Measurements from ENCODE around the gene PHGDH.

PHGDH gene

DNA sequence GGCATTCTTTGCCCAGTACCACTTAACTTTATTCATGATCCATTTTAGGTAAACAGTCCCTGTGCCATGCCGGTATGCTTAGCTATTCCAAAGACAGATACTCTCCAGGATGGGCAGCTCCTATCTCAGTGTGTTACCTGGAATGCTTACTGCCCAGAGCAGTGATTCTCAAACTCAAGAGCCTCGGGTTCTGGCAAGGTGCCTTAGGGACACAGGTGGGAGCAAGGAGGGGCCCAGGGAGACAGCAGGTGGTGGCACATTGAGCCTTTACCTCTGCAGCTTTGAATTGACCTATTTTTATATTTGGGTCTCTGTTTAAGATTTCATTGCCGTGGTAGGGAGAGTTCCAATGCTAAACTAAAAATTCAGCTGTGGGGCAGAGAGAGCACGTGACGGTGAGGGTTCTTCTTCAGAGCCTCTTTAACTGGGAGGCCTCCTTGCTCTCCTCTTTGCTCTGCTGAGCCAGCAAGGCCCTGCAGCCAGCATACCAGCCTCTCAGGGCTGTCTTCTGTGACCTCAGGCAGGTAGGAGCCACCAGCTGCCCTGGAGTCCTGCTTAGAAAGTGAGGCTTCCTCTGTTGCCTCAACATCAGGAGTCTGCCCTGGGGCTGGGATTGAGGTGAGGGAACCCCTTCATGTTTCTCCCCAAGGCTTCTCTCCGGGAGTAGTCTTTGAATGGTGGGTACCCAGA is 20.2 kb downstream of the PHGDH start:
- H3K36me3 ChIP-seq (ENCODE audit: control insufficient read depth, insufficient read depth, low read length), result peaks cover 66% of the 10 kb centered on the region
- no peaks in the 10 kb centered on the region for H3K4me1 ChIP-seq (ENCODE audit: control insufficient read depth, insufficient read depth, low read length)
- H3K9me3 ChIP-seq (ENCODE audit: control insufficient read depth, insufficient read depth, low read length), result no peaks in the 10 kb centered on the region
- no CpG with 5 or more reads among the region's 6 CpGs for WGBS (ENCODE audit: insufficient coverage, insufficient read length)
- H3K4me3 ChIP-seq (ENCODE audit: low read length), result no peak overlapping the region
- H3K27me3 ChIP-seq (ENCODE audit: control insufficient read depth, insufficient read depth, low read length), result no peaks in the 10 kb centered on the region
- DNase-seq (ENCODE audit: low read depth, low spot score), result no peak
- no peak overlapping the region for H3K27ac ChIP-seq (ENCODE audit: low read length)

DNA sequence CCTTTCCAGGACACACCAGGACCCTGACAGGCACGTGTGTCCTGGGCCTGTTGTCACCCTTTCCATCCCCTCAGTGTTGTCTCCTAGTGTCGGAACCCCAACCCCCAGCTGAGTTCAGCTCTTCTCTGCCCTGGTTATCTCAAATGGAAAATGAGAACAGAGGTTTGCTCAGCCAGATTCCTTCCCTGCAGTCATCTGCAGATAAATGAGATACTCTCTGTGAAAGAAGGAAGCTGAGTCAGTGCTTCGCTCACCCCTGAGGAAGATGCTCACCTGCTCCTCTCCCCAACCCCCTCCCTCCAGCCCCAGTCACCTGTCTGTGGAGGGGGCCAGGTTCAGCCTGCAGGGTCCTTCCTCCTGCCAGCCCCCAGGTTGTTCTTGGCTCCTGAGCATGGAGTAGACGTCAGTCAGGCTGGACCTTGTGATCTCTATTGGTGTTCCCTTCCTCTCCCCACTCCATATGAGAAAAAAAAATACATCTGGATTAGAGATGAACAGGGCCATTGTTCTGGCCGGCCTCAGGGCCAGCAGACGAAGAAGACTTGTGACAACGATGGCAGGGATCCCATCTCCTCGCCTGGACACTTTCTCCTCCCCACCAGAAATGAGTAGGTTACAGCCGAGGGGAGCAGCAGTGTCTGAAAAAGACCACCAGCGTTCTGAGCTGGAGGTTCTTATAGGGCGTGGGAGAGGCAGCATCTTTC is 20.9 kb downstream of the PHGDH start:
- peaks cover 71% of the 10 kb centered on the region for H3K36me3 ChIP-seq (ENCODE audit: control insufficient read depth, insufficient read depth, low read length)
- DNase-seq (ENCODE audit: low read depth, low spot score), result no peak
- WGBS (ENCODE audit: insufficient coverage, insufficient read length), result no CpG with 5 or more reads among the region's 11 CpGs
- H3K4me3 ChIP-seq (ENCODE audit: low read length), result no peak overlapping the region
- no peak overlapping the region for H3K27ac ChIP-seq (ENCODE audit: low read length)
- H3K9me3 ChIP-seq (ENCODE audit: control insufficient read depth, insufficient read depth, low read length), result no peaks in the 10 kb centered on the region
- H3K4me1 ChIP-seq (ENCODE audit: control insufficient read depth, insufficient read depth, low read length), result no peaks in the 10 kb centered on the region
- H3K27me3 ChIP-seq (ENCODE audit: control insufficient read depth, insufficient read depth, low read length), result no peaks in the 10 kb centered on the region

DNA sequence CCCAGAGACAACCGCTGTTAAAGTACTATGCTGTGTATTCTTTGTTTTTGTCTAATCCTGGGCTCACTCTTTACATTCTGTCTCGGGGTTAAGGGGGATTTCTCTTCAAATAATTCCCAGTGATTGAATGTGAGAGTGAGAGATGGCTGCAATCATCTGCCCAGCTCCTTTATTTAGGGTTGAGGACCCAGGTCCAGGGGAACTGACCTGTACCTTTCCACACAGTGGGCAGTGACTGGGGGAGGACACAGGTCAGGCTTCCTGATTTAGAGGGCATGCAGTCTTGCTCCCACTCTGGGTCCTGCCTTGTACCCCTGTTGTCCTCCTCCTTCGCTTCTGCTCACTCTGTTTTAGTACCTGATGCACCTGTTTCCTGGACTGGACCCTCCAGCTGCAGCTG is 22.0 kb downstream of the PHGDH start:
- DNase-seq (ENCODE audit: low read depth, low spot score), result no peak
- Histone ChIP-seq H3K36me3 (ENCODE audit: control insufficient read depth, insufficient read depth, low read length) (peaks cover 75% of the 10 kb centered on the region), H3K27ac (ENCODE audit: low read length) (no peak overlapping the region), H3K9me3 (ENCODE audit: control insufficient read depth, insufficient read depth, low read length) (no peaks in the 10 kb centered on the region), H3K27me3 (ENCODE audit: control insufficient read depth, insufficient read depth, low read length) (no peaks in the 10 kb centered on the region), H3K4me1 (ENCODE audit: control insufficient read depth, insufficient read depth, low read length) (no peaks in the 10 kb centered on the region), H3K4me3 (ENCODE audit: low read length) (no peak overlapping the region)
- no CpG with 5 or more reads among the region's 3 CpGs for WGBS (ENCODE audit: insufficient coverage, insufficient read length)

DNA sequence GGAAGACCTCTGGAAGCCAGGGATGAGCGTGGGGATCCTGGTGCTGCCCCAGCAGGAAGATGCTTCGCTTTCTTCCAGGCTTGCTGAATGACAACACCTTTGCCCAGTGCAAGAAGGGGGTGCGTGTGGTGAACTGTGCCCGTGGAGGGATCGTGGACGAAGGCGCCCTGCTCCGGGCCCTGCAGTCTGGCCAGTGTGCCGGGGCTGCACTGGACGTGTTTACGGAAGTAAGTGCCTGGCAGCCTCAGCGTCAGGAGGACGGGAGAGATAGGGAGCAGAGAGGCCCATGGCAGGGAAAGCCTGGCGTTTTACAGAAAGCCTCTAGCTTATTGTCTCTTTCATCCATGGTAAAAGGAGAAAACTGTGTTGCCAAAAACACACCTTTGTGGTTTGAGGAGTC is 23.5 kb downstream of the PHGDH start:
- Histone ChIP-seq H3K4me3 (ENCODE audit: low read length) (no peak overlapping the region), H3K9me3 (ENCODE audit: control insufficient read depth, insufficient read depth, low read length) (no peaks in the 10 kb centered on the region), H3K36me3 (ENCODE audit: control insufficient read depth, insufficient read depth, low read length) (peaks cover 68% of the 10 kb centered on the region), H3K4me1 (ENCODE audit: control insufficient read depth, insufficient read depth, low read length) (no peaks in the 10 kb centered on the region), H3K27ac (ENCODE audit: low read length) (no peak overlapping the region), H3K27me3 (ENCODE audit: control insufficient read depth, insufficient read depth, low read length) (no peaks in the 10 kb centered on the region)
- no peak for DNase-seq (ENCODE audit: low read depth, low spot score)
- no CpG with 5 or more reads among the region's 14 CpGs for WGBS (ENCODE audit: insufficient coverage, insufficient read length)

DNA sequence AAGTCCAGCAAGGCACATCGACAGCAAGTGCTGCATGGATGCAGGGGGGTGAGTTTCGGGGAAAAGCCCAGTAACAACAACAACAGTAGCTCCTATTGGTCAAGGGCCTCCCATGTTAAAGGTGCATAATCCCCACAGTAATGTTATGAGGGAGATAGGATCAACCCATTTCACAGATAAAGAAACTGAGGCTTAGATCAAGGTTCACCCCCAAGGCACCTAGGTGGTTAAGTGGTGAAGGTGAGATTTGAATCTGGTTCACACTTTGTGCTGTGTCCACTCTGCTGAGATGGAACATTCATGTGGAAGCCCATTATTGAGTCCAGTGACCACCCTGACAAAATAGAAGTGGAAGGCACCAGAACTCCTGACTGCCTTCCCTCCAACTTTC is 24.9 kb downstream of the PHGDH start:
- WGBS (ENCODE audit: insufficient coverage, insufficient read length), result no CpG with 5 or more reads among the region's 2 CpGs
- H3K4me1 ChIP-seq (ENCODE audit: control insufficient read depth, insufficient read depth, low read length), result no peaks in the 10 kb centered on the region
- DNase-seq (ENCODE audit: low read depth, low spot score), result no peak
- H3K36me3 ChIP-seq (ENCODE audit: control insufficient read depth, insufficient read depth, low read length), result peaks cover 71% of the 10 kb centered on the region
- no peak overlapping the region for H3K27ac ChIP-seq (ENCODE audit: low read length)
- H3K27me3 ChIP-seq (ENCODE audit: control insufficient read depth, insufficient read depth, low read length), result no peaks in the 10 kb centered on the region
- no peaks in the 10 kb centered on the region for H3K9me3 ChIP-seq (ENCODE audit: control insufficient read depth, insufficient read depth, low read length)
- no peak overlapping the region for H3K4me3 ChIP-seq (ENCODE audit: low read length)

DNA sequence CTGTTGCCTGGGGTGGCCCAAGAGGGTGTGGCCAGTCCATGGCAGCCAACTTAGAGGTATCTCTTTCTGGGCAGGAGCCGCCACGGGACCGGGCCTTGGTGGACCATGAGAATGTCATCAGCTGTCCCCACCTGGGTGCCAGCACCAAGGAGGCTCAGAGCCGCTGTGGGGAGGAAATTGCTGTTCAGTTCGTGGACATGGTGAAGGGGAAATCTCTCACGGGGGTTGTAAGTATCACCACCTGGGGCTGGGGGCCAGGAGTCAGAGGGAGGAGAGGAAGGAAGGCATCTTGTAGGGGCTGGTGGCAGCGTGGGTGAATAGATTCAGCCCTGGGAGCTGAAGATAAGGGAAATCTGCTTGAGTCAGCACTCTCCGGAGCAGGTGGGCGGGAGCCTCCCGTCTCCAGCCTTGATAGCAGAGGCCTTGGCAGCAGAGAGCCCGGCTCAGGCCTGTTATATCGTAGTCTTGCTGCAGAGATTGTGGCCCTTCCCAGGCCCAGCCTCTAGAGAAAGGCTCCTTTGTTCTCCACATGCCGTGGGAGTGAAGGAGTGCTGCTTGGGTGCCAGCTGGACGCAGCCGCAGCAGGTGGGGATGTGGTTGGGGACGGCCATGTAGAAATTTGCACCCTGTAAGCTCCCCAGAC is 25.4 kb downstream of the PHGDH start:
- no peak for DNase-seq (ENCODE audit: low read depth, low spot score)
- WGBS (ENCODE audit: insufficient coverage, insufficient read length), result no CpG with 5 or more reads among the region's 16 CpGs
- Histone ChIP-seq H3K9me3 (ENCODE audit: control insufficient read depth, insufficient read depth, low read length) (no peaks in the 10 kb centered on the region), H3K4me1 (ENCODE audit: control insufficient read depth, insufficient read depth, low read length) (no peaks in the 10 kb centered on the region), H3K27ac (ENCODE audit: low read length) (no peak overlapping the region), H3K4me3 (ENCODE audit: low read length) (no peak overlapping the region), H3K36me3 (ENCODE audit: control insufficient read depth, insufficient read depth, low read length) (peaks cover 74% of the 10 kb centered on the region), H3K27me3 (ENCODE audit: control insufficient read depth, insufficient read depth, low read length) (no peaks in the 10 kb centered on the region)

DNA sequence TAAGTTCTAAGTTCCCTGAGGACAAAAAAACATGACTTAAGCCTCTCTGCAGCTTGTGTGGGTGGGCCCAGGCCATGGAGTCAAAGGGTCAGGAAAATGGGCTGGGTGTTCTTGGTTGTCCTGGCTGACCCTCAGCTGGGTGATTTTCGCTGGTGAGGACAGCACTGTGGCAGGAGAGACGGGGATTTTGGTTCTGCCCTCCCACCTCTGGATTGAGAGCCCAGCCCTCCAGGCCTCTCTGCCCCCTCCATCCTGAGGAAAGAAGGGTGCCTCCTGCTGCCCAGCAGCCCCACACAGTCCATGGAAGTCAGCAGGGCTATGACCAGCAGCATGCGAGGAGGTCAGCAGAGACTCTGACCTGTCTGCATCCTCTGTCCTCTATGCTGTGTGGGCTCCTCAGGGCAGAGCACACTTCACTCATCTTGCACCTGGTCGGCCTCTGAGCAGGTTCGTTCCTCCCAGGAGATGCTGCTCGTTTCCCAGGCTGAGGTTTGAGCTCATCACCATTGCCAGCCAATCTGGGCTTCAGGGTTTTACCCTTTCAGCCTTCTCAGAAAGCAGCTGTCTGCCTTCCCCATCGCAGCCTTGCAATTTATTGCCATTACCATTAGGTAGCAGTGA is 26.5 kb downstream of the PHGDH start:
- H3K36me3 ChIP-seq (ENCODE audit: control insufficient read depth, insufficient read depth, low read length), result peaks cover 76% of the 10 kb centered on the region
- no peak overlapping the region for H3K27ac ChIP-seq (ENCODE audit: low read length)
- no peaks in the 10 kb centered on the region for H3K9me3 ChIP-seq (ENCODE audit: control insufficient read depth, insufficient read depth, low read length)
- WGBS (ENCODE audit: insufficient coverage, insufficient read length), result no CpG with 5 or more reads among the region's 7 CpGs
- no peaks in the 10 kb centered on the region for H3K4me1 ChIP-seq (ENCODE audit: control insufficient read depth, insufficient read depth, low read length)
- H3K4me3 ChIP-seq (ENCODE audit: low read length), result no peak overlapping the region
- no peak for DNase-seq (ENCODE audit: low read depth, low spot score)
- H3K27me3 ChIP-seq (ENCODE audit: control insufficient read depth, insufficient read depth, low read length), result no peaks in the 10 kb centered on the region

DNA sequence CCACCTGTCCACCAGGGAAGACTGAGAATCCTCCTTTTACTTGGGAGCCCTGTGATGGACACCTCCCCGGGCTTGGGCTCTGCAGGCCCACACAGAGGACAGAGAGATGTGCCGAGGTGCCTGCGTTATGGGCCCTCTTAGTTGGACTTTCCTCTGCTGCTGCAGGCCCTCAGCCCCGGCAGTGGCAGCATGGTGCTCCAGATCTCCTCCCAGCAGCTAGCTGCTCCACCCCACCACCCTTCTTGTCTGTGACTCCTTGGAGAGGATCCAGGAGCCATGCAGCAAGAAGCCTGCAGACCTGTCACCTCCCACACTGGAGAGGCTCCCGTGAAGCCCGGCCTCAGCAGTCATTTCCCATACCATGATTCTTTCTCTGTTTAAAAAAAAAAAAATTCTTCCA is 27.4 kb downstream of the PHGDH start:
- H3K27ac ChIP-seq (ENCODE audit: low read length), result no peak overlapping the region
- no peak for DNase-seq (ENCODE audit: low read depth, low spot score)
- WGBS (ENCODE audit: insufficient coverage, insufficient read length), result no CpG with 5 or more reads among the region's 6 CpGs

DNA sequence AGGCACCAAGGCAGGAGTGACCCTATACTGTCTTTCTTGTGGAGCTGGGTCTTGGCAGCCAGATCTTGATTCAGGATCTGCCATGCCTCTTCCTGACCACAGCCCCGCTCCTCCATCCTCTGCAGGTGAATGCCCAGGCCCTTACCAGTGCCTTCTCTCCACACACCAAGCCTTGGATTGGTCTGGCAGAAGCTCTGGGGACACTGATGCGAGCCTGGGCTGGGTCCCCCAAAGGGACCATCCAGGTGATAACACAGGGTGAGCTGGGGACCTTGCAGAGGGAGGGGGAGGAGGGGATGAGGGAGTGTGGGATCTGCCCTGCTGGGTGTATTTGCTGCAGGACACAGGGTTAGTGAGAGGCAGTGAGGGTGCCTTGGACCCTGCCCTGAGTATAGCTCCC is 28.5 kb downstream of the PHGDH start:
- H3K27ac ChIP-seq (ENCODE audit: low read length), result no peak overlapping the region
- peaks cover 72% of the 10 kb centered on the region for H3K36me3 ChIP-seq (ENCODE audit: control insufficient read depth, insufficient read depth, low read length)
- H3K4me1 ChIP-seq (ENCODE audit: control insufficient read depth, insufficient read depth, low read length), result no peaks in the 10 kb centered on the region
- no peak overlapping the region for H3K4me3 ChIP-seq (ENCODE audit: low read length)
- no peaks in the 10 kb centered on the region for H3K27me3 ChIP-seq (ENCODE audit: control insufficient read depth, insufficient read depth, low read length)
- no CpG with 5 or more reads among the region's 2 CpGs for WGBS (ENCODE audit: insufficient coverage, insufficient read length)
- no peak for DNase-seq (ENCODE audit: low read depth, low spot score)
- no peaks in the 10 kb centered on the region for H3K9me3 ChIP-seq (ENCODE audit: control insufficient read depth, insufficient read depth, low read length)

More for the DNA sequence above, 27.4 kb downstream of the PHGDH start:
- Histone ChIP-seq H3K9me3 (ENCODE audit: control insufficient read depth, insufficient read depth, low read length) (no peaks in the 10 kb centered on the region), H3K36me3 (ENCODE audit: control insufficient read depth, insufficient read depth, low read length) (peaks cover 77% of the 10 kb centered on the region), H3K27me3 (ENCODE audit: control insufficient read depth, insufficient read depth, low read length) (no peaks in the 10 kb centered on the region), H3K4me3 (ENCODE audit: low read length) (no peak overlapping the region), H3K4me1 (ENCODE audit: control insufficient read depth, insufficient read depth, low read length) (no peaks in the 10 kb centered on the region)

DNA sequence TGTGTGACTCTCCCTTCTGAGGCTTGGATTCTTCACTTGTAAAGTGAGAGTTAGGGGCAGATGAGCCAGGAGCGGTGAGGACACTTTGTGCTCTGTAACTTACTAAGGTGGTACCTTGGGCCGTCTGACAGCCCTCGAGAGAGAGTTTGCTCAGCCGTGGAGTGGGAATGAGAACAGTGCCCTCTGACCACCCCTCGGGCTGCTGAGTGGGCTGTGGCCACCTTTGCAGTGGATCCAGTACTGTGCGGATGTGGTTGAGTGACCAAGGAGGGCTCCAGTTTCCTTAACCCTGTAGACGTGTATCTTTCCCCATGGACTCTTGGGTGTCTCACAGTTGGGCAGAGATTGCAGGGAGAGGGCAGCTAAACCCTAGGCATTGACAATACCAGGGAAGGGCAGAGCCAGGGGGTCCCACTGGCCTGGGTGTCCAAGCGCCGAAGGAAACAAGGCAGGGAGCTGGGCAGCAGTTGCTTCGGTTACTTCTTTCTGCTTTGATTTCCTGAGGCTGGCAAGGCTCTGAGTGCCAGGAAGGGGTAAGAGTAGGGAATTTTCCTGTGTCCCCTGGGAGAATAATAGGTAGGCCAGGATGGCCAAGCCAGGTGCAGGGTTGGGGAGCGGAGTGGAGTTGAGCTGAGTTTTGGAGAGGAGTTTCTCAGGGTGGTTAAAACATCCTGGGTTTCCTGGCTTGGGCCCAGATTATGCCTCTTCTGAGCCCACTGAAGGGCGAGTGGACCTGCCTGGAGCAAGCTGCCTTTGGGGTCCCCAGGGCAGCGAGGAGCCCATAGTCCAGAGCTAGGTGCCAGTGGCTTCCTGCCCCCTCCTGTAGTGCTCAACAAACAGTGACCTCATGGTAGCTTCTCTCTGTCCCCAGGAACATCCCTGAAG is 29.4 kb downstream of the PHGDH start:
- Histone ChIP-seq H3K27ac (ENCODE audit: low read length) (no peak overlapping the region), H3K36me3 (ENCODE audit: control insufficient read depth, insufficient read depth, low read length) (peaks cover 64% of the 10 kb centered on the region), H3K9me3 (ENCODE audit: control insufficient read depth, insufficient read depth, low read length) (no peaks in the 10 kb centered on the region), H3K4me3 (ENCODE audit: low read length) (no peak overlapping the region), H3K27me3 (ENCODE audit: control insufficient read depth, insufficient read depth, low read length) (no peaks in the 10 kb centered on the region), H3K4me1 (ENCODE audit: control insufficient read depth, insufficient read depth, low read length) (no peaks in the 10 kb centered on the region)
- no CpG with 5 or more reads among the region's 13 CpGs for WGBS (ENCODE audit: insufficient coverage, insufficient read length)
- no peak for DNase-seq (ENCODE audit: low read depth, low spot score)
